GM21381 (cell line): ENCODE results near the gene TP53.
"Not testable (repeated sequence)": the region's sequence is repeated elsewhere in the genome, so short reads cannot be mapped to it uniquely, and the experiment has no call there.

Experiments
- ATAC-seq: cut with Tn5 transposase; IDR thresholded peaks from one replicate; pipeline ENCODE4 v1.9.1; 2021; ENCODE audit warnings: mild to moderate bottlenecking, moderate library complexity; ENCODE audit not compliant: unreplicated experiment

The TP53 gene

GRCh38 chr17:7676533-7676932 lies 10.8 kb downstream of the TP53 start:
- ATAC-seq = no peak

- ATAC-seq = no peak
Observed at GRCh38 chr17:7674934-7675333, 12.4 kb downstream of the TP53 start.

- no peak for ATAC-seq
Observed at GRCh38 chr17:7673239-7673638, 14.1 kb downstream of the TP53 start.

- no peak for ATAC-seq
Observed at GRCh38 chr17:7668482-7668881, 18.8 kb downstream of the TP53 start.

- ATAC-seq = no peak
Observed at GRCh38 chr17:7667656-7668406, 19.5 kb downstream of the TP53 start.

- ATAC-seq = no peak
Observed at GRCh38 chr17:7656958-7657609, 30.2 kb downstream of the TP53 start.

- no peak for ATAC-seq
Observed at GRCh38 chr17:7655541-7655840, 31.8 kb downstream of the TP53 start.

- ATAC-seq = no peak
Observed at GRCh38 chr17:7654832-7655540, 32.3 kb downstream of the TP53 start.

GRCh38 chr17:7652388-7653356 lies 34.6 kb downstream of the TP53 start:
- no peak for ATAC-seq

GRCh38 chr17:7651665-7652387 lies 35.5 kb downstream of the TP53 start:
- no peak for ATAC-seq

- no peak for ATAC-seq
Observed at GRCh38 chr17:7651097-7651664, 36.1 kb downstream of the TP53 start.

- ATAC-seq = no peak
Observed at GRCh38 chr17:7650509-7651096, 36.7 kb downstream of the TP53 start, which contains the start of gene ATP1B2. ATP1B2 (plus strand) TSS chr17:7650926; CDS start chr17:7651519, 593 bp downstream.

GRCh38 chr17:7647018-7647417 lies 40.3 kb downstream of the TP53 start:
- no peak for ATAC-seq

- ATAC-seq = no peak
Observed at GRCh38 chr17:7646457-7646856, 40.8 kb downstream of the TP53 start.

GRCh38 chr17:7644775-7645174 lies 42.5 kb downstream of the TP53 start:
- ATAC-seq = no peak

GRCh38 chr17:7641635-7642034 lies 45.7 kb downstream of the TP53 start:
- not testable (repeated sequence) for ATAC-seq

GRCh38 chr17:7640783-7641182 lies 46.5 kb downstream of the TP53 start:
- no peak for ATAC-seq

GRCh38 chr17:7636163-7636562 lies 51.1 kb downstream of the TP53 start:
- ATAC-seq = no peak

- ATAC-seq = no peak
Observed at GRCh38 chr17:7634384-7634783, 52.9 kb downstream of the TP53 start.
